Bronchial epithelial cell (primary cell): ENCODE data around the gene ABR. TPM values are rescaled to one million over a fixed set of nuclear protein-coding genes. Genes with fewer than 3 reads are reported as not detected.

Source experiments
- DNase-seq: peaks from one replicate; pipeline ENCODE4 v3.0.0-alpha.2; 2010; ENCODE audit warnings: low read depth
- FAIRE-seq: peaks from 2 replicates; lab custom pipeline; 2011; peaks lifted over from hg19 to GRCh38; lab: Jason Lieb, UNC
- H3K27me3 ChIP-seq: 2 replicates; pipeline ENCODE4 v1.5.1; 2011; ENCODE audit warnings: low read length; ENCODE audit not compliant: control insufficient read depth, insufficient read depth
- H3K36me3 ChIP-seq: 2 replicates; pipeline ENCODE4 v1.5.1; 2011; ENCODE audit warnings: low read length; ENCODE audit not compliant: control insufficient read depth, insufficient read depth
- H3K4me3 ChIP-seq: 2 replicates; pipeline ENCODE4 v1.5.1; 2011; ENCODE audit warnings: mild to moderate bottlenecking, low read depth, low read length, control low read depth
- CTCF ChIP-seq: IDR thresholded peaks from 2 replicates; pipeline ENCODE4 v1.5.1; 2011; ENCODE audit warnings: mild to moderate bottlenecking, moderate library complexity, low read length, control low read depth, inconsistent platforms; ENCODE audit not compliant: insufficient read depth, severe bottlenecking
- total RNA-seq: library from RNA; depleted of rRNA; stranded (reverse); fragments of >200 nt; gene quantifications from 2 replicates; pipeline ENCODE4 v1.2.1, GENCODE V29; 2014

Gene ABR
- total RNA-seq, 1 donor from 2014 or later: 18.7 TPM

DNA sequence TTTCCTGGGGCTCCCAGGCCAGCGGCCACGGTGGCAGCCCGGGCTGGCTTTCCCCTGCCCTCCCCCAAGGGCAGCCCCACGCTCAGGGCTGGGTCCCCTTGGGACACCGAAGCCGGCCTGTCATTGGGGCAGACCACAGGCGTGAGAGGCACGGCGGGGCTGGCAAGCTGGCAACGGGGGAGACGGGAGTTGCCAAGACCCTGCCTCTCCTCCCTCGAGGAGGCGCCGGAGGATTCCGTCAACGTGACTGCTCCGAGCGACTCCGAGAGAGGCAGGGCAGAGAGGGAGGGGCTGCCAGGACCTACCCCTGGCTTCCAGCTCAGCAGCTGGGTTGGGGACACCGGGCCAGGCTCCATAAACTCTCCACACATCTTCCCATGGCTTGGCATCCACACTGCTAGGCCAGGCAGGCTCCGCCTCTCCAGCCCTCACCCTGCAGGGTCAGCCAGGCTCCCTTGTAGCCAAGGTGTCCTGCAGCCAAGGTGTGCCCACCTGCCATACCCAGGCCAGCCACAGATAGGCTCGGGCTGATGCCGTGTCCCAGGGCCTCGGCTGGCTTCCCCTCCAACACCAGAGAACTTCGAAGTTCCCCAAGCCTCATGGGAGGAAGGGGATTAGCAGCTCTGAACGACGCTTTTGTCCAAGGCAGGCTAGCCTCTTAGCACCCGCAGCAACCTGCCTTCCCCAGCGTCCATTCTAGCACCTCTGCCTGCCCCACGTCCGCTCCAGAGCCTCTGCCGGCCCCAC, 157.3 kb downstream of the ABR start:
- H3K36me3 ChIP-seq: peaks cover 4% of the 10 kb centered on the region
- DNase-seq (no peak), FAIRE-seq (no peak)
- no peak for TF ChIP-seq CTCF
- no peaks in the 10 kb centered on the region for H3K27me3 ChIP-seq
- no peak overlapping the region for H3K4me3 ChIP-seq

DNA sequence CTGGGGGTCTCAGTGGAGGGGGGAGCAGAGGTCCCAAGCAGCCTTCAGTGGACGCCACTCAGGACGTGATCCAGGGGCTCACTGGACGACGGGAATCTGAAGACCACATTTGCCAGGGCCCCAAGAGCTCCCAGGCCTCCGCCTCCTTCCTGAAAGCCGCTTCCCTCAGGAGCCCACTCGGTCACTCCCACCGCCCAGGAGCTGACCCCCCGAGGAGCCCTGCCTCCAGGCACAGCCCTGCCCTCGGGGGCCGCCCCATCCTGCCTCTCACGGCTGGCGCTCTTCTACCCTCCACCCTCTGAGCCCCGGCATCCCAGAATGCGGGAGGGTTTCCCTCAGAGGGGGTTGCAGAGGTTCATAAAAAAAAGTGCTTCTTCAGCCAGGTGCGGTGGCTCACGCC, 158.6 kb downstream of the ABR start:
- DNase-seq (no peak), FAIRE-seq (no peak)
- peaks cover 4% of the 10 kb centered on the region for H3K36me3 ChIP-seq

GRCh38 chr17:1019451-1019850, 160.3 kb downstream of the ABR start:
- H3K36me3 ChIP-seq: peaks cover 4% of the 10 kb centered on the region
- H3K4me3 ChIP-seq: no peak overlapping the region
- H3K27me3 ChIP-seq: no peaks in the 10 kb centered on the region
- DNase-seq: no peak
- no peak for FAIRE-seq
- no peak for TF ChIP-seq CTCF

More for the DNA sequence above, 158.6 kb downstream of the ABR start:
- no peak overlapping the region for H3K4me3 ChIP-seq
- no peak for TF ChIP-seq CTCF
- H3K27me3 ChIP-seq: no peaks in the 10 kb centered on the region

DNA sequence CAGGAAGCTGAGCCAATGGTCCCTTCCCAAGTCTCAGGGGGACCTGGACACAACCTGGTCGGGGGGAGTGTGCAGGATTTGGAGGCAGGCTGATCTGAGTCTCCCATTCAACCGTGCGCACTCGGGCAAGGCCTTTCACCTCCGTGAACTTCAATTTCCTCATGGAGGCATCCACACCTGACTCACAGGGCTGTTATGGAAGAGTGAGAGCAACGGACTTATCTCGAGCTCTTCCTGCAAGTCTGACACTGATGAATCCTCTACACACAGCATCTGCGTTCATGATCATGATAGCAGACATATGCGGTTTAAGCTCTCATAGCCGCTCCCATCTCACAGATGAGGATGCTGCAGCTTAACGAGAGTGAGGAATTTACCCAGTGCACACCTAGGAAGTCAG, 161.2 kb downstream of the ABR start:
- DNase-seq: no peak
- Histone ChIP-seq H3K4me3 (no peak overlapping the region), H3K27me3 (no peaks in the 10 kb centered on the region), H3K36me3 (peaks cover 4% of the 10 kb centered on the region)
- TF ChIP-seq CTCF: no peak
- FAIRE-seq: peak; percentile 64

DNA sequence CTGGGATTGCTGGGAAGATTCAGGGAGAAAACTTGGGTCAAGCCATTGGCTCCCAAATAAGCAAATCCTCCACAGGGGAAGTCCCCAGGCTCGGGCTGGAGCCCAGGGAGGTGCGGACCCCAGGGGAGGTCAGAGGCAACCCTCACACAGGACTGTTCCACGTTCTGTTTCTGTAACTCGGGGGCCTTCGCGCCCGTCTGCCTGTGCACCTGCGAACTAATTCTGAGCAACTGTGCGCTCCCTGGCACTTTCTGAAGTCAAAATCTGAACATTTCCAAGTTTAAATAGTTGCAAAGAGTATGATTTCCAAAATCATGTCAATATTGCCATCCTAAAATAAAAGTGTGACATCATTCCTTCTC, 166.1 kb downstream of the ABR start:
- Histone ChIP-seq H3K36me3 (peaks cover 7% of the 10 kb centered on the region), H3K27me3 (no peaks in the 10 kb centered on the region), H3K4me3 (no peak overlapping the region)
- FAIRE-seq (no peak), DNase-seq (no peak)
- no peak for TF ChIP-seq CTCF
